Measurements from ENCODE around the gene MTHFSD. TPM values are rescaled to one million over a fixed set of nuclear protein-coding genes. Genes with fewer than 3 reads are reported as not detected.

Gene MTHFSD
- total and polyA plus RNA-seq, 2 donors (not counting 3 experiments of a cell fraction or from before 2014, with no cell fraction given): 16.7 to 21.1 TPM

DNA sequence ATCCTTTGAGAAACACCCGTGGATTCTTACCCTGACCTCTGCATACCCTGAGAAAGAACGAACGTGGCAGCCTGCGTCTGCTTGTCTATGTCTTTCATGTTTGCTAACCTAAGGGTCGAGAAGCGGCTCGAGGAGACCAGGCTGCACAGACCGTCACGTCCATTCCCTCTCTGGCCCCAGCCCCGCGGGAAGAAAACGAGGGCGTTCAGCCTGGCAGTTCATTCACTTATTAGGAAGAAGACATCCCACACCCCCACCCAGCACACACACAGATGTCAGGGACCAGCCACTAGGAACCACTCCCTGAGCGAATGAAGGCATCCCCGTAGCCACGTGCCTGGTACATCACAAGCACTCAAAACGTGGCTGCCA, 655 bp upstream of the MTHFSD start:
- Histone ChIP-seq H3K36me3 (ENCODE audit: control insufficient read depth in 2 of 2, extremely low read depth in 1 of 2, insufficient read depth in 2 of 2, low read length in 2 of 2) (no peaks in the 10 kb centered on the region), H3K79me2 (ENCODE audit: control insufficient read depth, insufficient read depth, low read length) (peaks cover 12% of the 10 kb centered on the region), H2AFZ (ENCODE audit: low read depth, low read length) (peak overlapping the region; percentile 99), H3K27me3 (ENCODE audit: control insufficient read depth in 2 of 2, insufficient read depth in 2 of 2, low read length in 2 of 2) (peaks cover 3 to 5% of the 10 kb centered on the region in 2 experiments), H3K4me3 (replicated peaks in 1 of 3; ENCODE audit: insufficient read depth in 1 of 3, low read depth in 1 of 3, low read length in 3 of 3) (peak overlapping the region; percentile 62 to 97 (median 87)), H4K20me1 (replicated peaks; ENCODE audit: control insufficient read depth, extremely low read depth, insufficient read depth, low read length) (no peaks in the 10 kb centered on the region), H3K4me1 (ENCODE audit: control insufficient read depth, extremely low read depth, insufficient read depth, low read length) (peaks cover 12% of the 10 kb centered on the region), H3K9me1 (replicated peaks; ENCODE audit: control insufficient read depth, extremely low read depth, insufficient read depth, low read length) (no peaks in the 10 kb centered on the region), H3K9ac (replicated peaks; ENCODE audit: extremely low read depth, insufficient read depth, low read length) (peak overlapping the region; percentile 99), H3K9me3 (replicated peaks; ENCODE audit: control insufficient read depth, insufficient read depth, low read length) (no peaks in the 10 kb centered on the region), H3K4me2 (ENCODE audit: insufficient read depth, low read length) (peak overlapping the region; percentile 84), H3K27ac (ENCODE audit: insufficient read depth, low read depth, low read length) (peak overlapping the region; percentile 89)
- dilution Hi-C loops (cut with MboI; ENCODE audit: extremely low pct_ligation_motif_present, low sequenced_read_pairs): no loop called here
- FAIRE-seq (no peak), DNase-seq (ENCODE audit: low read depth, low spot score) (no peak)
- CTCF ChIA-PET: no interaction called here
- BruUV-seq (replicated peaks): no TSS peak
- no peak for TF ChIP-seq EZH2 (IDR thresholded peaks at IDR 0.05; ENCODE audit: borderline replicate concordance, low read depth, low read length, severe bottlenecking)
- no peak for TF ChIP-seq FOS (IDR thresholded peaks at IDR 0.05; ENCODE audit: borderline replicate concordance, insufficient read depth, low read length)
- TF ChIP-seq MYC (IDR thresholded peaks at IDR 0.05; ENCODE audit: low read depth, low read length): no peak
- TF ChIP-seq, protein P1, sequence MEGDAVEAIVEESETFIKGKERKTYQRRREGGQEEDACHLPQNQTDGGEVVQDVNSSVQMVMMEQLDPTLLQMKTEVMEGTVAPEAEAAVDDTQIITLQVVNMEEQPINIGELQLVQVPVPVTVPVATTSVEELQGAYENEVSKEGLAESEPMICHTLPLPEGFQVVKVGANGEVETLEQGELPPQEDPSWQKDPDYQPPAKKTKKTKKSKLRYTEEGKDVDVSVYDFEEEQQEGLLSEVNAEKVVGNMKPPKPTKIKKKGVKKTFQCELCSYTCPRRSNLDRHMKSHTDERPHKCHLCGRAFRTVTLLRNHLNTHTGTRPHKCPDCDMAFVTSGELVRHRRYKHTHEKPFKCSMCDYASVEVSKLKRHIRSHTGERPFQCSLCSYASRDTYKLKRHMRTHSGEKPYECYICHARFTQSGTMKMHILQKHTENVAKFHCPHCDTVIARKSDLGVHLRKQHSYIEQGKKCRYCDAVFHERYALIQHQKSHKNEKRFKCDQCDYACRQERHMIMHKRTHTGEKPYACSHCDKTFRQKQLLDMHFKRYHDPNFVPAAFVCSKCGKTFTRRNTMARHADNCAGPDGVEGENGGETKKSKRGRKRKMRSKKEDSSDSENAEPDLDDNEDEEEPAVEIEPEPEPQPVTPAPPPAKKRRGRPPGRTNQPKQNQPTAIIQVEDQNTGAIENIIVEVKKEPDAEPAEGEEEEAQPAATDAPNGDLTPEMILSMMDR (IDR thresholded peaks at IDR 0.05; ENCODE audit: extremely low read depth in 1 of 2, insufficient read depth in 1 of 2, low read depth in 1 of 2, low read length in 2 of 2): no peak
- no peak for TF ChIP-seq POLR2AphosphoS5 (IDR thresholded peaks at IDR 0.05; ENCODE audit: insufficient read depth, low read depth, low read length)
- intact Hi-C loops (cut with micrococcal nuclease): no loop called here
- POLR2A ChIA-PET: no interaction called here

DNA sequence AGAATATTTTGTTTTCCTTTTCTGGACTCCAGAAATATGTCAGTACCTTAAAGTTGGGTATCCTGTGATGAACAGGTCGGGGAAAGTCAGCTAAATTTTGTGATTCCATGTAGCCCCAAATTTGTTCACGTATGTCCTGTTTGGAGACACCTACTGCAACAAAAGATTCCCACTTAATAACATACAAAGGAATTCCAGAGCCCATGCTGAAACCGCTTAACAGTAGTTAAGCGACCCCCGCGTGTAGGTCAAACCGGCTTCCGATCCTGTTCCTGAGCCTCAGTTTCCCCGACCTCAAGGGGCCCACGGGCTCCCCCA, 477 bp downstream of the MTHFSD start:
- Histone ChIP-seq H3K9me1 (replicated peaks; ENCODE audit: control insufficient read depth, extremely low read depth, insufficient read depth, low read length) (no peaks in the 10 kb centered on the region), H3K36me3 (ENCODE audit: control insufficient read depth in 2 of 2, extremely low read depth in 1 of 2, insufficient read depth in 2 of 2, low read length in 2 of 2) (no peaks in the 10 kb centered on the region), H2AFZ (ENCODE audit: low read depth, low read length) (peak overlapping the region; percentile 86), H3K9ac (replicated peaks; ENCODE audit: extremely low read depth, insufficient read depth, low read length) (peak overlapping the region; percentile 99), H3K27ac (ENCODE audit: insufficient read depth, low read depth, low read length) (peak overlapping the region; percentile 94), H3K27me3 (ENCODE audit: control insufficient read depth in 2 of 2, insufficient read depth in 2 of 2, low read length in 2 of 2) (peaks cover 3 to 5% of the 10 kb centered on the region in 2 experiments), H3K4me1 (ENCODE audit: control insufficient read depth, extremely low read depth, insufficient read depth, low read length) (peaks cover 12% of the 10 kb centered on the region), H3K9me3 (replicated peaks; ENCODE audit: control insufficient read depth, insufficient read depth, low read length) (no peaks in the 10 kb centered on the region), H3K79me2 (ENCODE audit: control insufficient read depth, insufficient read depth, low read length) (peaks cover 12% of the 10 kb centered on the region), H4K20me1 (replicated peaks; ENCODE audit: control insufficient read depth, extremely low read depth, insufficient read depth, low read length) (no peaks in the 10 kb centered on the region), H3K4me3 (replicated peaks in 1 of 3; ENCODE audit: insufficient read depth in 1 of 3, low read depth in 1 of 3, low read length in 3 of 3) (peak overlapping the region; percentile 62 to 97 (median 86)), H3K4me2 (ENCODE audit: insufficient read depth, low read length) (peak overlapping the region; percentile 98)
- CTCF ChIA-PET: no interaction called here
- intact Hi-C loops (cut with micrococcal nuclease): no loop called here
- FAIRE-seq (peak; percentile 46), DNase-seq (ENCODE audit: low read depth, low spot score) (peak; percentile 25)
- TF ChIP-seq FOS (IDR thresholded peaks at IDR 0.05; ENCODE audit: borderline replicate concordance, insufficient read depth, low read length): no peak
- TF ChIP-seq POLR2A (IDR thresholded peaks at IDR 0.05; ENCODE audit: low read depth, low read length): no peak
- TF ChIP-seq, protein P1 (IDR thresholded peaks at IDR 0.05; ENCODE audit: extremely low read depth in 1 of 2, insufficient read depth in 1 of 2, low read depth in 1 of 2, low read length in 2 of 2): no peak
- no peak for TF ChIP-seq POLR2AphosphoS5 (IDR thresholded peaks at IDR 0.05; ENCODE audit: insufficient read depth, low read depth, low read length)
- no peak for TF ChIP-seq JUN (IDR thresholded peaks at IDR 0.05; ENCODE audit: borderline replicate concordance, insufficient read depth, insufficient read length, low read depth)
- BruUV-seq (replicated peaks): no TSS peak
- dilution Hi-C loops (cut with MboI; ENCODE audit: extremely low pct_ligation_motif_present, low sequenced_read_pairs): no loop called here
- POLR2A ChIA-PET: no interaction called here
